Measurements from ENCODE around the gene OR4F15. TPM values are rescaled to one million over a fixed set of nuclear protein-coding genes. Genes with fewer than 3 reads are reported as not detected.
"Not testable (repeated sequence)": the region's sequence is repeated elsewhere in the genome, so short reads cannot be mapped to it uniquely, and the experiment has no call there.

Gene OR4F15
- total and polyA plus RNA-seq, 2 of the 8 experiments (the other 6 are each of a cell fraction or from before 2014, with no cell fraction given) = not detected

GRCh38 chr15:101790748-101791147, 21.3 kb upstream of the OR4F15 start:
- H3K4me3 ChIP-seq (ENCODE audit: extremely low read depth in 1 of 4, insufficient read depth in 2 of 4, low read depth in 3 of 4, low read length in 4 of 4); H3K56ac ChIP-seq (replicated peaks; ENCODE audit: insufficient read length, low read depth, low read length); H2BK15ac ChIP-seq (ENCODE audit: low read length); H4K8ac ChIP-seq (ENCODE audit: extremely low read depth, insufficient read depth, low read length); H3K4me1 ChIP-seq (replicated peaks in 1 of 4; ENCODE audit: control insufficient read depth in 3 of 4, insufficient read depth in 4 of 4, low read length in 3 of 4); H2BK120ac ChIP-seq (replicated peaks; ENCODE audit: low read depth, low read length); H3K27me3 ChIP-seq (replicated peaks in 1 of 4; ENCODE audit: control insufficient read depth in 3 of 4, extremely low read depth in 1 of 4, insufficient read depth in 3 of 4, low read length in 3 of 4); H4K20me1 ChIP-seq (replicated peaks in 1 of 2; ENCODE audit: control insufficient read depth in 1 of 2, insufficient read depth in 2 of 2, low read length in 2 of 2); H3K27ac ChIP-seq (ENCODE audit: low read depth, low read length); H3K14ac ChIP-seq (ENCODE audit: insufficient read length); H3K23me2 ChIP-seq (ENCODE audit: low read depth, low read length); DNase-seq (ENCODE audit: low read depth in 1 of 2, low spot score in 2 of 2); H3K18ac ChIP-seq (ENCODE audit: extremely low read depth, low read length); H3K79me2 ChIP-seq (ENCODE audit: control insufficient read depth in 1 of 2, insufficient read depth in 2 of 2, low read length in 2 of 2); POLR2A ChIA-PET (ENCODE audit: partially characterized antibody); H3K4ac ChIP-seq (replicated peaks; ENCODE audit: insufficient read length, low read depth, low read length); H2AK5ac ChIP-seq (ENCODE audit: low read depth, low read length); H4K5ac ChIP-seq (ENCODE audit: insufficient read length, low read depth, low read length); H3K9me3 ChIP-seq (ENCODE audit: insufficient read depth in 2 of 2, low read depth in 1 of 2, low read length in 1 of 2); H3K9ac ChIP-seq (replicated peaks in 1 of 4; ENCODE audit: extremely low read depth in 1 of 4, low read depth in 3 of 4, low read length in 3 of 4); H3K36me3 ChIP-seq (ENCODE audit: control insufficient read depth in 2 of 4, insufficient read depth in 4 of 4, low read length in 3 of 4); H2BK5ac ChIP-seq (ENCODE audit: low read depth, low read length); H3K23ac ChIP-seq (ENCODE audit: insufficient read length); H4K91ac ChIP-seq (replicated peaks; ENCODE audit: insufficient read length, low read length); H2BK12ac ChIP-seq (ENCODE audit: low read depth, low read length); H2AFZ ChIP-seq (ENCODE audit: low read length); CTCF ChIA-PET (ENCODE audit: partially characterized antibody); H2BK20ac ChIP-seq (ENCODE audit: low read length); H3K4me2 ChIP-seq (ENCODE audit: insufficient read depth in 1 of 2, low read depth in 2 of 2, low read length in 2 of 2); H3K79me1 ChIP-seq (ENCODE audit: low read depth, low read length): not testable (repeated sequence)
- WGBS, 2 experiments (ENCODE audit: extremely low coverage in 1 of 2, insufficient coverage in 1 of 2, insufficient read length in 1 of 2, insufficient replicate concordance in 2 of 2, low coverage in 1 of 2, low lambda C conversion rate in 2 of 2, missing lambda C conversion rate in 1 of 2) = 43% methylated on average over 1 of the region's 4 CpGs; no CpG with 5 or more reads in 1 of the 2 experiments
- FAIRE-seq = peak; percentile 28

DNA sequence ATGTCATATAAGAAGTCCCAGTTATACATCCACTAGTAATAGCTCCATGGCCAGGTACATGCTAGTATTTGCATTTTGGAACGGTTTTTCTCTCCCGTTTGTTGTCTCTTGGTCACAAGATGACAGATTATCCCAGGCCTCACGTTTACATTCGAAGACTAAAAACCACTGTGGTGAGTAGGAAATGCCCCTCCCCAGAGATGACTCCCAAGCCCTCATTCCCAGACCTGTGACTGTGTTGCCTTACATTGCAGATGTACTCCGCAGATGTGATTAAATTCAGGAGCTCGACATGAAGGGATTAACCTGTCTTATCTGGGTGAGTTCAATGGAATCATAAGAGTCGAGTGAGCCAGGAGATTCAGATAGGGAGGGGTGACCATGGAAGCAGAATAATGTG, 18.0 kb upstream of the OR4F15 start:
- H4K91ac ChIP-seq (replicated peaks; ENCODE audit: insufficient read length, low read length); H2BK15ac ChIP-seq (ENCODE audit: low read length); H3K56ac ChIP-seq (replicated peaks; ENCODE audit: insufficient read length, low read depth, low read length); H4K5ac ChIP-seq (ENCODE audit: insufficient read length, low read depth, low read length); H3K27ac ChIP-seq (ENCODE audit: low read depth, low read length); H3K4me2 ChIP-seq (ENCODE audit: insufficient read depth in 1 of 2, low read depth in 2 of 2, low read length in 2 of 2); H3K79me2 ChIP-seq (ENCODE audit: control insufficient read depth in 1 of 2, insufficient read depth in 2 of 2, low read length in 2 of 2); H3K4me1 ChIP-seq (replicated peaks in 1 of 4; ENCODE audit: control insufficient read depth in 3 of 4, insufficient read depth in 4 of 4, low read length in 3 of 4); H2BK120ac ChIP-seq (replicated peaks; ENCODE audit: low read depth, low read length); H3K27me3 ChIP-seq (replicated peaks in 1 of 4; ENCODE audit: control insufficient read depth in 3 of 4, extremely low read depth in 1 of 4, insufficient read depth in 3 of 4, low read length in 3 of 4); H2AFZ ChIP-seq (ENCODE audit: low read length); H2BK5ac ChIP-seq (ENCODE audit: low read depth, low read length); H3K4me3 ChIP-seq (ENCODE audit: extremely low read depth in 1 of 4, insufficient read depth in 2 of 4, low read depth in 3 of 4, low read length in 4 of 4); H3K18ac ChIP-seq (ENCODE audit: extremely low read depth, low read length); H3K36me3 ChIP-seq (ENCODE audit: control insufficient read depth in 2 of 4, insufficient read depth in 4 of 4, low read length in 3 of 4); H3K9me3 ChIP-seq (ENCODE audit: insufficient read depth in 2 of 2, low read depth in 1 of 2, low read length in 1 of 2); H2BK20ac ChIP-seq (ENCODE audit: low read length); H4K20me1 ChIP-seq (replicated peaks in 1 of 2; ENCODE audit: control insufficient read depth in 1 of 2, insufficient read depth in 2 of 2, low read length in 2 of 2); H2AK5ac ChIP-seq (ENCODE audit: low read depth, low read length); H4K8ac ChIP-seq (ENCODE audit: extremely low read depth, insufficient read depth, low read length); POLR2A ChIA-PET (ENCODE audit: partially characterized antibody); H3K14ac ChIP-seq (ENCODE audit: insufficient read length); H3K9ac ChIP-seq (replicated peaks in 1 of 4; ENCODE audit: extremely low read depth in 1 of 4, low read depth in 3 of 4, low read length in 3 of 4); H3K23ac ChIP-seq (ENCODE audit: insufficient read length); FAIRE-seq; CTCF ChIA-PET (ENCODE audit: partially characterized antibody); DNase-seq (ENCODE audit: low read depth in 1 of 2, low spot score in 2 of 2); H3K4ac ChIP-seq (replicated peaks; ENCODE audit: insufficient read length, low read depth, low read length); H2BK12ac ChIP-seq (ENCODE audit: low read depth, low read length); H3K23me2 ChIP-seq (ENCODE audit: low read depth, low read length); H3K79me1 ChIP-seq (ENCODE audit: low read depth, low read length): not testable (repeated sequence)
- 81% methylated on average over 7 of the region's 7 CpGs; no CpG with 5 or more reads in 1 of the 2 experiments for WGBS, 2 experiments (ENCODE audit: extremely low coverage in 1 of 2, insufficient coverage in 1 of 2, insufficient read length in 1 of 2, insufficient replicate concordance in 2 of 2, low coverage in 1 of 2, low lambda C conversion rate in 2 of 2, missing lambda C conversion rate in 1 of 2)
